HS-27A (cell line): ENCODE results near the gene HMCN2.

ENCODE experiments used
- DNase-seq: peaks from one replicate; pipeline ENCODE4 v3.0.0-alpha.2; 2012; ENCODE audit warnings: low read depth, missing footprints

Gene HMCN2

DNA sequence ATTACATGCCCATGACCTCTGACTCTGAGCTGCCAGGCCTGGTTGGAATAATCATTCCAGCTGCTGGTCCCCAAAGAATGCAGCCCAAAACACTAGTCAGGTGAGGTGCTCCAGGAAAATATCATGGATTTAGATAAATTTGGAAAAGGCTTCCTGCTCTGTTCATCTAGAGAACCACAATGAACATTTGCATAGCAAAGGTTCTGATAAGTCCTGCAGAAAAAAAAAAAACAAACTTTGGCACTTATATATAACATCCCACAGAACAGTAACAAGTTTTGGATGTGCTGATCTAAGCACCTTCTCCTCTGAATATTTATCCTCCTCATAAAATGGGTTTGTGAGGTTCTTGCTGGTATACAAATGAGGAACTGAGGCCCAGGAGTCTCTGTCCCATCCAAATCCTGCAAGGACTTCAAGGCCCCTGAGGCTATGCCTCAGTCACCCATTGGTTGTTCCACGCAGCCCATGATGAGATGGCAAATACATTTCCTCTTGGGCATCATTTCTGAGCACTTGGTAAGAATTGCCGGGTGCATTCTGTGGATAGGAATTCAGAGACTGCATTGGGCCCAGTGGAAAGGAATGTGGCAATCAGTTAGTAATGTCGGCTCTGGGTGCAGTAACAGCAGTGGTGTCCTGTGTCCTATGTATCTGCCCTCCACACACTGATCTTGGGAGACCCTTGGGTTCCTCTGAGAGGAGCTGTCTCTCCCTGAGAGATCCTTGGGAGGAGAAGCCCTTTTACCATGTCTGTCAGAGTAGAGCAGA, 105.8 kb downstream of the HMCN2 start:
- DNase-seq: no peak

DNA sequence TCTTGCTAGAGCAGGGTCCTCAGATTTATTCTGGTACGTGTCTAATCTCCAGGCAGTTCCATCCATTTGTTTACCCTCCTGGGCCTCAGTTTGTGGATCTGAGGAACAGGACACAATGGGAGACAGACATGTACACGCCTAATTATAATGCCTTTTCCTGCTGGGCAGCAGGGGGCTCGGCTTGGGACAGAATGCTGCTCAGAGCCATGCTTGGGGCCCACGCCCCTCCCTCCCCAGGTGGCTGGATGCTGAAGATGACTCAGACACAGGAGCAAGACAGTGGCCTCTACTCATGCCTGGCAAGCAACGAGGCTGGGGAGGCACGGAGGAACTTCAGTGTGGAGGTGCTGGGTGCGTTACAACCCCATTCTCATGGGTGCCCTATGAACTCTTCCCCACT, 106.5 kb downstream of the HMCN2 start:
- no peak for DNase-seq

DNA sequence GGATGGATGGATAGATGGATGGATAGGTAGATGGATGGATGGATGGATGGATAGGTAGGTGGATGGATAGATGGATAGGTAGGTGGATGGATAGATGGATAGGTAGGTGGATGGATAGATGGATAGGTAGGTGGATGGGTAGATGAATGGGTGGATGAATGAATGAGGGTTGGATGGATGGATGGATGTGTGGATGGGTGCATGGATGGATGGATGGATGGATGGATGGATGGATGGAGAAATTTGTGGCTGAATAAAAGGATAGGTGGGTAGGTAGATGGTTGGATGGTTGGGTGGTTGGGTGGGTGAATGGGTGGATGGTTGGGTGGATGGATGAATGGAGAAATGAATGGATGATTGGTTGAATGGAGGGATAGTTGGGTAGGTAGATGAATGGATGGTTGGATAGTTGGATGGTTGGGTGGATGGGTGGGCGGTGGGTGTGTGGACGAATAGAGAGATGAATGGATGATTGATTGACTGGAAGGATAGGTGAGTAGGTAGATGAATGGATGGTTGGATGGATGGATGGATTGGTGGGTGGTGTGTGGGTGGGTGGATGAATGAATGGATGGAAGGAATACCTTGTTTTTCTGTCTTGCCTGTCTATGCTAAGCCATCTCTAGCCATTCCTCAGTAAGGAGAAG, 108.2 kb downstream of the HMCN2 start:
- DNase-seq: no peak

DNA sequence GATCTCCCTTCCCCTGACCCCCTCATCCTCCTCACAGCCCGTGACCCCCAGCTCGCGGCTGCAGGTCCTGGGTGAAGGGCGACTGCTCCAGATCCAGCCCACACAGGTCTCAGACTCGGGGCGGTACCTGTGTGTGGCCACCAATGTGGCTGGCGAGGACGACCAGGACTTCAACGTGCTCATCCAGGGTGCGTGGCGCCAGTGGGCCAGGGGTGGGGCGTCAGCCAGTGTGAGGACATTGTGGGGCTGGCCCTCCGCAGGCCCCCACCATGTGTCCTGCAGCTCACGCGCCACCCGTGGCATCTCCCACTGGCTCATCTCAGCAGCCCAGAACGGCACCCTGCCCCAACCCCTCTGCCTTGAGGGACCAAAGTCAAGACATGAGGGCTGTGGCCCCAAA, 112.1 kb downstream of the HMCN2 start:
- no peak for DNase-seq

DNA sequence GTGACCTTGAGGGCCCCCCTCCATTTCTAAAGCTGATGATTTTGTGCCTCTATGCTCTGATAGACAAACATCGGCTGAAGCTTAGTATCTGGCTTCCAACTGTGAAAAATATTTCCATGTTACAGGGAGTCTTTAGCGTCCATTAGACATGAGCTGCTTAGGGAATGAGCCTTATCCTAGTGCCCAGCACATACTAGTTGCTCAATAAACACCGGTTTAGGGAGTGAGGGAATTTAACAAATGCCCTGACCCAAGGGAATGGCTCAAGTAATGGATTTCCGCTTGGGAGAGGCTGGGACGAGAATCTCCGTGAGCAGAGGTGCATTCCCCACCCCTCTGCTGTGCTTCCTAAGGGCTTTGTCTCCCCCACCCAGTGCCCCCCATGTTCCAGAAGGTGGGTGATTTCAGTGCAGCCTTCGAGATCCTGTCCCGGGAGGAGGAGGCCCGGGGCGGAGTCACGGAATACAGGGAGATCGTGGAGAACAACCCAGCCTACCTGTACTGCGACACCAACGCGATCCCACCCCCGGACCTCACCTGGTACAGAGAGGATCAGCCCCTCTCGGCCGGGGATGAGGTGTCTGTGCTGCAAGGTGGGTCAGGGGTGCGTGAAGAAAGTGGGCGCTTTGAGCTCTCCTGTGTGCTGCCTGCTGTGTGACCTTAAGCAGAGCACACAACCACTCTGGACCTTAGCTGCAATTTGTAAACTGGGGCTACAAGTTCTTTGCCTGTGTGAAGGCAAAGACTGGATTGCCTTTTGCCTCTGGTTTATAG, 113.5 kb downstream of the HMCN2 start:
- DNase-seq: no peak

DNA sequence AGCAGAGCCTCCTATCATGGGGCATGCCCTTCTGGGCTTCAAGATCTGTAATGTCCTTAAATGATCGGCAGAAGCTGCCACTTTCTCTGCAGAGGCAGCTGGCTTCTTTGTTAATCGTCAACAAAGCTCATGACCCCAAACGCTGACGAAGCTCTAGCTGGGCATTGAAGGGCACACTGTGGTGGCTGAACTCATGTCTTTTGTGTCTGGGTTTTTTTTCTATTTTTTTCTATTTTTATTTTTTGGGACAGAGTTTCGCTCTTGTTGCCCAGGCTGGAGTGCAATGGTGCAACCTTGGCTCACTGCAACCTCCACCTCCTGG, 114.0 kb downstream of the HMCN2 start:
- no peak for DNase-seq

DNA sequence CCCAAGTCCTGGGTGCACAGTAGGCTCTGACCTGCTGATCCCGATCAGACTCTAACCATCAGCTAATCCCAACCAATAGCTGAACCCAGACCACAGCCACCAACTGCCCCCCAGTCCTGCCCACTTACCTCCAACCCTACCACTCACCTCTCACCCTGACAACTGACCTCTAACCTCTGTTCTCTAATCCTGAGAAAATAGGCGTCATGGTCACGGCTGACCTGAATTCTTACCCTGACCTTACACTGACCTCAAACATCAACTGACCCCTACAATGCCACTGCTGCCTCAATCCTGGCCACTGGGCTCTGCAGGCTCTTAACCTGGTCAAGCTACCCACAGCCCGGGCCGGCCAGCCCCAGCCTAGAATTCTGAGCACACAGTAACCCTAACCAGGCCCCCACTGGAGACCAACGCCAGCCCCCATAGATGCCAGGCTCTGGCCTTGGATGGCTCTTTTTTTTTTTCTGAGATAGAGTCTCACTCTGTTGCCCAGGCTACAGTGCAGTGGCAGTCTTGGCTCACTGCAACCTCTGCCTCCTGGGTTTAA, 115.4 kb downstream of the HMCN2 start:
- no peak for DNase-seq

DNA sequence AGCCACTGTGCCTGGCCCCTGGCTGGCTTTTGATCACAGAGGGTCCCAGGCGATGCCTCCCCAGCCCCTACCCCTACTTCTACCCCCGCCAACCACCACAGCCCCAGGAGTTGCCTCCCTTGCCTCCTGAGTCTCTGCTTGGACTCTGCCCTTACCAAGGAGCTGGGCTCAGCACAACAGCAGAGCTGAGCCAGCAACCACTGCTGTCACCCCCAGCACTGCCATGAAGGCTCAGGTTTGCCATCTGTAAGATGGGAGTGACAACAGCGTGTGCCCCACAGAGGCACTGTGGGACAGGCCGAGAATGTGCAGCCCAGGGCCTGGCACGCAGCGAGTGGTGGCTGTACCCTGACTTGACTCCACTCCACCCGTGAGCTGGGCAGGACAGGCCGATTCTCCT, 116.1 kb downstream of the HMCN2 start:
- DNase-seq: no peak

DNA sequence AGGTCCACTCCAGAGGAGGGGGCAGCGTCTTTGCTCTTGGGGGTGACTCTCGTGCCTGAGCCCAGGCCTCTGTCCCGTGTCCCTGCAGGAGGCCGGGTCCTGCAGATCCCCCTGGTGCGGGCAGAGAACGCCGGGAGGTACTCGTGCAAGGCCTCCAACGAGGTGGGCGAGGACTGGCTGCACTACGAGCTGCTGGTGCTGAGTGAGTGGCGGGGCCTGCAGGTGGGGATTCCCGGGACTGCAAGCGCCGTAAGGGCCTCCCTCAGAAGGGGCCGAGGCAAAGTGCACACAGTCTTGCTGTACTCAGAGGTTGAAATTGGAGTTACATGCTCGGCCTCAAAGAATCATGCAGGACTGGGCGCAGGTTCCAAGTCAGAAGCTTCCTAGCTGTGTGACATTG, 116.5 kb downstream of the HMCN2 start:
- no peak for DNase-seq

DNA sequence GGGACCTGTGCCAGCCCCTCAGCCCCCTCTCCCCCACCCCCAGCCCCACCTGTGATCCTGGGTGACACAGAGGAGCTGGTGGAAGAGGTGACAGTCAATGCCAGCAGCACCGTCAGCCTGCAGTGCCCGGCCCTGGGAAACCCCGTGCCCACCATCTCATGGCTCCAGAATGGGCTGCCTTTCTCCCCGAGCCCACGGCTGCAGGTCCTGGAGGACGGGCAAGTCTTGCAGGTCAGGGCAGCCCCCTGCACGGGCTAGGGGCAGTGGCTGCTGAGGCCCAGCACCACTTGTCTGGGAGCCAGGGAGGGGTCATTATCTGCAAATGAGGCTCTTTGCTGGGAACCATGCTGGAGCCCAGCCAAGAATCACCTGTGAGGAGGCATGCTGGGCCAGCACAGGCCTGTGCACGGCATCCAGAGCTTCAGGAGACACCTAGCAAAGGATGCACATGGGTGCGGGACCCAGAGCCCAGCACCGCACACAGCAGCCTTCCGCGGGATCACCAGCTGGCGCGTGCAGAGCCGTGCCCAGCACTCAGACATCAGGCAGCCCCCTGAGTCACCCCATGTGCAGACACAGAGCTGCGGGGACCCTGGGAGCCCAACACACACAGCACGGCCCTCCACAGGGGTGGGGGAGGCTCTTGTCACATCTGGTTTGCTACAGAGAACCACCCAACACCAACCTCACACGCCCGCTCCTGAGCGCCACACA, 117.2 kb downstream of the HMCN2 start:
- DNase-seq: no peak

DNA sequence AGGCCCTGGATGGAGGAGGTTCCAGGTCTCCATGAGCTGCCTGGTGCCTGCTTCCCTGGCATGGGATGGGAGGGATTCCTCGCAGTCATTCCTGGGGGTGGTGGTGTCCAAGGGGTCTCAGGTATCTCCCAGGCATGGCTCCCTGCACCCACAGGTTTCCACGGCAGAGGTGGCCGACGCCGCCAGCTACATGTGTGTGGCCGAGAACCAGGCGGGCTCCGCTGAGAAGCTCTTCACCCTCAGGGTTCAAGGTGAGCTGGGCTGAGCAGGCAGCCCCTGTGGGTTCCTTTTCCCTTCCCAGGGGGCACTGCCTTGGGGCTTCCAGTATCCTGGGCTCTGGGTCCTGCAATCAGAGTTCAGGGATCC, 117.8 kb downstream of the HMCN2 start:
- DNase-seq: no peak

DNA sequence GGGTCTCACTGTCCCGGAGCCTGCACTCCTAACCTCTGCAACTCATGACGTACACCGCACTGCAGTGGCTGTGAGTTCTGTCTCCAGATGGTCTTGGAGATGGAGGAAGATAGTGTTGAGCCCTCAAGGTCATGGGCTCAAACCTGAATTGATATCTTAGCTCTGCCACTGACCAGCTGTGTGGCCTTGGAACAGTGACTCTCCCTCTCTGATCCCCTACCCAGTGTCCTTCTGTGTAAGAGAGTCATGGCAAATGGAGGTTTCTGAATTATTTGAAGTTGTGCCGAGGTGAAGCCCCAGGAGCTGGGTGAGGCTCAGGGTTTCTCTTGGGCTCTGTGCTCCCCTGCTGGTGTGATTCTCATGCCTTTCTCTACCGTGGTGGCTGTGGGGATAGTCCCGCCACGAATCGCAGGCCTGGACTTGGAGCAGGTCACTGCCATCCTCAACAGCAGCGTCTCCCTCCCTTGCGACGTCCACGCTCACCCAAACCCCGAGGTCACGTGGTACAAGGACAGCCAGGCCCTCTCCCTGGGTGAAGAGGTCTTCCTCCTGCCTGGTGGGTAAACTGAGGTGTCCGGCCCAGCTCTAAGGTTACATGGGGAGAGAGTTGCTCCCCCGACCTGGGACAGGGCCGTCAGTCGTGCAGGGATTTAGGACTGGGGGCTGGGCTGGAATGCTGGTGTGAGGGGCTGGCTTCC, 118.6 kb downstream of the HMCN2 start:
- no peak for DNase-seq

DNA sequence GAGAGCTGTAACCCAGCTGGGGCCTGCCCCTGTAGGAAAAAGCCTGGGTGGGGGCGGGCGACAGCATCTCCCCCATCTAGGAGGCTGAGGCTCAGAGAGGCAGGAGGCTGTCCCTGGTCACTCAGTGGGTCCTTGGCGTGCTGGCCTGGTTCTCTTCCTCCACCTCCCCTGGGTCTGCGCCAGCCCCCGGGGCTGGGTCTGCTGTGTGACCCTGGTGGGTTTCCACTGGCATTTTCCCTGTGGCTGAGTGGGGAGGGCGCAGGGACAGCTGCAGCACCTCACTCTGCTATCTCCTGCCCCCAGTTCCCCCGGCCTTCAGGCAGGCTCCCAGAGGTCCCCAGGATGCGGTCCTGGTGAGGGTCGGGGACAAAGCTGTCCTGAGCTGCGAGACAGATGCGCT, 119.7 kb downstream of the HMCN2 start:
- no peak for DNase-seq

DNA sequence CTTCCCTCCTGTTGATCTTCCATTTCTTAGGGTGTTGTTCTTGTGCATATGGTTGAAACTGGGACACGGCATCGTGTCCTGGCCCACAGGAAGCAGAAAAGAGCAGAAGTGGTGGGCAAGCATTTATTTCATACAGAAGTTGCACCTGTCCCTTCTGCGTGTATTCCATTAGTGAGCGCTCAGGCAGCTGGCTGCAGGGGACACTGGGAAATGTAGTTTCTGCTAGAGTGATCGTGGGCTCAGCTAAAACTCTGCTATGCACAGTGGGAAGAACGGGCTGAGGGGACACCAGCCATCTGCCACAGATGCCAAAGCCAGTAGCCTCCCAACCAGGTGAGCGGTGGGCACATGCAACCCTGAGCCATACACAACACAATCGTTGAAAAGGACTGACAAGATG, 121.8 kb downstream of the HMCN2 start:
- DNase-seq: no peak

DNA sequence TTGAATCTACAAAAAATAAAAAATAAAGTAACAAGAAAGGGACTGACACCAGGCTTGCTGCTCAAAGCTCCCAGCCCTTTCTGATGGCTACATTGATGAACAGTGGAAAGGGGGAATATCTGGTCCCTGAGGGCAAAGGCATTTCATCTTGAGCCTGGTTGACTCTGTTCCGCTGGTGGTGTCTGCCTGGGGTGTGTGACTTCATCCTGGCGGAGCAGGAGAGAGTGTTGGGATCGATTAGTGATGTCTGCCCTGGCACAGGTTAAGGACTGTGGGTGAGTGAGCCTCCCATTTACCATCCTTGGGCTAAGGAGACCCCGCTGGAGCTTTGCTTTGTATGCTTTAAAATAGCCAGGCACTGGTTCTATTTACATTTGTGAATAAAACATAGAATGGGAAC, 122.3 kb downstream of the HMCN2 start:
- no peak for DNase-seq

DNA sequence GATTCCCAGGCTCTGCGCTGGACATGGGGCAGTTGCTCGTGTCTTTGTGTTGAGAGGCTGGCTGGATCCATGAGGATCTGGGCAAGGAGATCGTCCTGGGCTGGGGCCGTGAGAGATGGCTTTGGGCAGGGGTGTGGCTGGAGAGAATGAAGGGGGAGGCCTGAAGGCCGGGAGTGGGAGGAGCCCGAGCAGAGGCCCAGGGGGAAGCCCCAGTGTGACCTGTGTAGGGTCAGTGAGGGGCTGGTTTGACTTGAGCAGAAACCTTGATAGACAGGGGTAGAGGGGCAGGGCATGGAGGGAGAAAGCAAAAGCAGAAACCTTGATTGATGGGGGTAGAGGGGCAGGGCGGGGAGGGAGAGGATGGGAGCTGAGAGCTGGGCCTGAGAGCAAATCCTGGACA, 124.8 kb downstream of the HMCN2 start:
- DNase-seq: no peak

DNA sequence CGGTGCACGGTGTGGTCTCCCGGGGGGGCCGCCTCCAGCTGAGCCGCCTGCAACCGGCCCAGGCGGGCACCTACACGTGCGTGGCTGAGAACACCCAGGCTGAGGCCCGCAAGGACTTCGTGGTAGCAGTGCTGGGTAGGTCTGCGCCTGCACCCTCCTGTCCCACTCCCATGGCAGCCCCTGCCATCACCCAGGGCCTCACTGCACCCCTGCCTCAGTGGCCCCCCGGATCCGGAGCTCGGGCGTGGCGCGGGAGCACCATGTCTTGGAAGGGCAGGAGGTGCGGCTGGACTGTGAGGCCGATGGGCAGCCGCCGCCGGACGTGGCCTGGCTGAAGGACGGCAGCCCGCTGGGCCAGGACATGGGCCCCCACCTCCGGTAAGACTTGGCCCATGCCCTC, 125.4 kb downstream of the HMCN2 start:
- no peak for DNase-seq

DNA sequence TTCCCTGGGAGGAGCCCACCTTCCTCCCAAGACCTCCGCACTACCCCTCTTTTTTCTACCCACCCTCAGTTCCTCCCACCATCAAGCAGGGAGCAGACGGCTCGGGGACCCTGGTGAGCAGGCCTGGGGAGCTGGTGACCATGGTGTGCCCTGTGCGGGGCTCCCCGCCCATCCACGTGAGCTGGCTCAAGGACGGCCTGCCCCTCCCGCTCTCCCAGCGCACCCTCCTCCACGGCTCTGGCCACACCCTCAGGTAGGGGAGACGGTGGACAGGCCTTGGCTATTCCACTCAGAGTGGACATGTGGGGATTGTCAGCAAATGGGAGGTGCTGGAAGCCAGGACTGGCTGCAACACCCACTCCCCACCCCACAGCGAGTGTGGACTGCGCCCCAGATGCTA, 126.3 kb downstream of the HMCN2 start:
- DNase-seq: no peak

DNA sequence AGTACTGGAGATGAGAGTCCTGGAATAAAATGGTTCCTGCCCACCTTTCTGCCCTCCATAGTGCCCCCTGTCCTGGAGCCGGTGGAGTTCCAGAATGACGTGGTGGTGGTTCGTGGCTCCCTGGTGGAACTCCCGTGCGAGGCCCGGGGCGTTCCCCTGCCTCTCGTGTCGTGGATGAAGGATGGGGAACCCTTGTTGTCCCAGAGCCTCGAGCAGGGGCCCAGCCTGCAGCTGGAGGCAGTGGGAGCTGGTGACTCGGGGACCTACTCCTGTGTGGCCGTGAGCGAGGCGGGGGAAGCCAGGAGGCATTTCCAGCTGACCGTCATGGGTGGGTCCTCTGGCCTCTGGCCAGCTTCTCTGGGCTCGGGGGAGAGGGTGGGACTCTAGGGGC, 128.1 kb downstream of the HMCN2 start:
- no peak for DNase-seq

DNA sequence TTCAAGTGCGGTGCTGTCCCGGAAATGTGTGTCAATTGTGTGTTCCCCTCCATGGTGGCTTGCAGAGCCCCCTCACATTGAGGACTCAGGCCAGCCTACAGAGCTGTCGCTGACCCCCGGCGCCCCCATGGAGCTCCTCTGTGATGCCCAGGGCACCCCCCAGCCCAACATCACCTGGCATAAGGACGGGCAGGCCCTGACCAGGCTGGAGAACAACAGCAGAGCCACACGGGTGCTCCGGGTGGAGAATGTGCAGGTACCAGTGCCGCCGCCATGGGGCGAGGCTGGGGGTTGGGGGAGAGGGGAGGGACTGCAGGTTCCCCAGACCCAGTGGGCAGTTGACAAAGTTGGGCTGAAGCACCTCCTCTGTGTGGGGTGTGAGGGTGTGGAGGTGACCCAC, 128.8 kb downstream of the HMCN2 start:
- DNase-seq: no peak

DNA sequence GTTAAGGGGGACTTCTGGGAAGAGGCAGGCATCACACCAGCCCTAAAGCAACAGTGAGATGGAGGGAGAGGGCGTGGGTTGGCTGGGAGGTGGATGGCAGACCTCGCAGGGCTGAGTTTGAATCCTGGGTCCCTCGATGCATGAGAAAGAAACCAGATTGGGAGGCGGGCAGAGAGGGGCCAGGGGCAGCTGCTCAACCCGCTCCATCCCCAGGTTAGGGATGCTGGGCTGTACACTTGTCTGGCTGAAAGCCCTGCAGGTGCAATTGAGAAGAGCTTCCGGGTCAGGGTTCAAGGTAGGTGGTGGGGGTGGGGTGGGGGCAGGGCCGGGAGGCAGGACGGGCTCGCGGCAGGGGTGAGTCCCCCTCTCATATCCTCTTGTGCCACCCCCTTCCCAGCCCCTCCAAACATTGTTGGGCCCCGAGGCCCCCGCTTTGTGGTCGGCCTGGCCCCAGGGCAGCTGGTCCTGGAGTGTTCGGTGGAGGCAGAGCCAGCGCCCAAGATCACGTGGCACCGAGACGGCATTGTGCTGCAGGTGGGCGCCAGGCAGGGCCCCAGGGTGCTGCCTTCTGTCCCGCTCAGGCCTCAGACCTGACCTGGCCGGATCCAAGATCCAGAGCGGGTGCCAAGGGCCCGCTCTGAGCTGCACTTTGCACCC, 129.4 kb downstream of the HMCN2 start:
- DNase-seq: no peak
